ENCODE data around the gene PI4KB. TPM values are rescaled to one million over a fixed set of nuclear protein-coding genes. Genes with fewer than 3 reads are reported as not detected.

Gene PI4KB
- total and polyA plus RNA-seq, 2 of the 13 experiments (the other 11 are each of a cell fraction or from before 2014, with no cell fraction given) = 19.5 to 29.3 TPM

DNA sequence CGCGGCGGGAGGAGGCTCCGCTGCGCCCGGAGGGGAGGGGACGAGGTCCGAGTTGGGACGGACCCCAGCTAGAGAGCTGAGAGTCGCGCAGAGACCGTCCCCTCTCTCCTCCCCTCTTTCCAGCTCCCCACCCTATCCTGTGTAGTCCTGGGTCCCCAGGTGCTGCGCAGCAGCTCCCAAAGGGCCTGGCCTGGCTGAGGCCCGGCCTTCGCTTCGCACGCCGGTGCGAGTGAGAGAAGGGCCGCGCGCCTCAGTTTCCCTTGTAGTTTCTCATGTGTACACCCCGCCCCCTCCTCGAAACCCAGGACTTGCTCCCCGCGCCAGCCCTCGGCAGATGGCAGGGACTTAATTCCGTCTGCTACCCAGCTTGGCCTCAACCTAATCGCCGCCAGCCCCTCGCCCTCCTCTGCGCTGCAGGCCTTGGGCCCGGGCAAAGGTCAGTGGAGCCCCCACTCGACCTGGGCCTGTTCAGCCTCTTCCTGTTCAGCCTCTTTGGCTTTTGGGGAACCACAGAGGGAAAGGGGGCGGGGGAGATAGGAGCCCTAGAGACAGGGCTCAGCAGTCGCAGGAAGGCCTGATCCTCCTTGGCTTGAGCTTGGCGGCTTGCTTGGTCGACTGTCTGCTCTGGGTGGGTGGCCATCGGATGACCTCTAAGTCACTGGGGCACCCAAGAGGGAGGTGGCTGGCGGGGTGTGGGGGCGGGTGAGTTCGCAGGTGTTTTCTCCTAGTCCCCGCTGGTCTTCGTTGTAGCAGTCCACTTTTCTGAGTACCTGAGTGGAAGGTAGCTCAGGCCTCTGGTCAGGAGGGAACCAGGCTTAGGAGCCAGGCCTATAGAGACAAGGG, 44.1 kb downstream of the PI4KB start (continued):
- TF ChIP-seq, protein P1, sequence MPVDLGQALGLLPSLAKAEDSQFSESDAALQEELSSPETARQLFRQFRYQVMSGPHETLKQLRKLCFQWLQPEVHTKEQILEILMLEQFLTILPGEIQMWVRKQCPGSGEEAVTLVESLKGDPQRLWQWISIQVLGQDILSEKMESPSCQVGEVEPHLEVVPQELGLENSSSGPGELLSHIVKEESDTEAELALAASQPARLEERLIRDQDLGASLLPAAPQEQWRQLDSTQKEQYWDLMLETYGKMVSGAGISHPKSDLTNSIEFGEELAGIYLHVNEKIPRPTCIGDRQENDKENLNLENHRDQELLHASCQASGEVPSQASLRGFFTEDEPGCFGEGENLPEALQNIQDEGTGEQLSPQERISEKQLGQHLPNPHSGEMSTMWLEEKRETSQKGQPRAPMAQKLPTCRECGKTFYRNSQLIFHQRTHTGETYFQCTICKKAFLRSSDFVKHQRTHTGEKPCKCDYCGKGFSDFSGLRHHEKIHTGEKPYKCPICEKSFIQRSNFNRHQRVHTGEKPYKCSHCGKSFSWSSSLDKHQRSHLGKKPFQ (CRISPR knock-in tag; IDR thresholded peaks at IDR 0.05; ENCODE audit: insufficient replicate concordance) = peak; percentile 37
- TF ChIP-seq HHEX (CRISPR knock-in tag; IDR thresholded peaks at IDR 0.05) = no peak
- 0 out of 2 replicates have a peak, but pooled peaks have one; percentile 76 for TF ChIP-seq ZNF326 (CRISPR knock-in tag; IDR thresholded peaks at IDR 0.05; ENCODE audit: borderline replicate concordance)
- no peak for TF ChIP-seq PAF1 (CRISPR knock-in tag; IDR thresholded peaks at IDR 0.05)
- TF ChIP-seq, protein P2, sequence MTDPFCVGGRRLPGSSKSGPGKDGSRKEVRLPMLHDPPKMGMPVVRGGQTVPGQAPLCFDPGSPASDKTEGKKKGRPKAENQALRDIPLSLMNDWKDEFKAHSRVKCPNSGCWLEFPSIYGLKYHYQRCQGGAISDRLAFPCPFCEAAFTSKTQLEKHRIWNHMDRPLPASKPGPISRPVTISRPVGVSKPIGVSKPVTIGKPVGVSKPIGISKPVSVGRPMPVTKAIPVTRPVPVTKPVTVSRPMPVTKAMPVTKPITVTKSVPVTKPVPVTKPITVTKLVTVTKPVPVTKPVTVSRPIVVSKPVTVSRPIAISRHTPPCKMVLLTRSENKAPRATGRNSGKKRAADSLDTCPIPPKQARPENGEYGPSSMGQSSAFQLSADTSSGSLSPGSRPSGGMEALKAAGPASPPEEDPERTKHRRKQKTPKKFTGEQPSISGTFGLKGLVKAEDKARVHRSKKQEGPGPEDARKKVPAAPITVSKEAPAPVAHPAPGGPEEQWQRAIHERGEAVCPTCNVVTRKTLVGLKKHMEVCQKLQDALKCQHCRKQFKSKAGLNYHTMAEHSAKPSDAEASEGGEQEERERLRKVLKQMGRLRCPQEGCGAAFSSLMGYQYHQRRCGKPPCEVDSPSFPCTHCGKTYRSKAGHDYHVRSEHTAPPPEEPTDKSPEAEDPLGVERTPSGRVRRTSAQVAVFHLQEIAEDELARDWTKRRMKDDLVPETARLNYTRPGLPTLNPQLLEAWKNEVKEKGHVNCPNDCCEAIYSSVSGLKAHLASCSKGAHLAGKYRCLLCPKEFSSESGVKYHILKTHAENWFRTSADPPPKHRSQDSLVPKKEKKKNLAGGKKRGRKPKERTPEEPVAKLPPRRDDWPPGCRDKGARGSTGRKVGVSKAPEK (CRISPR knock-in tag; IDR thresholded peaks at IDR 0.05; ENCODE audit: borderline replicate concordance) = 0 out of 2 replicates have a peak, but pooled peaks have one; percentile 79
- TF ChIP-seq ZBTB8A (CRISPR knock-in tag; IDR thresholded peaks at IDR 0.05; ENCODE audit: borderline replicate concordance, low read depth) = peak; percentile 43; the same call in 1 of the 2 replicates
- TF ChIP-seq, protein P3, sequence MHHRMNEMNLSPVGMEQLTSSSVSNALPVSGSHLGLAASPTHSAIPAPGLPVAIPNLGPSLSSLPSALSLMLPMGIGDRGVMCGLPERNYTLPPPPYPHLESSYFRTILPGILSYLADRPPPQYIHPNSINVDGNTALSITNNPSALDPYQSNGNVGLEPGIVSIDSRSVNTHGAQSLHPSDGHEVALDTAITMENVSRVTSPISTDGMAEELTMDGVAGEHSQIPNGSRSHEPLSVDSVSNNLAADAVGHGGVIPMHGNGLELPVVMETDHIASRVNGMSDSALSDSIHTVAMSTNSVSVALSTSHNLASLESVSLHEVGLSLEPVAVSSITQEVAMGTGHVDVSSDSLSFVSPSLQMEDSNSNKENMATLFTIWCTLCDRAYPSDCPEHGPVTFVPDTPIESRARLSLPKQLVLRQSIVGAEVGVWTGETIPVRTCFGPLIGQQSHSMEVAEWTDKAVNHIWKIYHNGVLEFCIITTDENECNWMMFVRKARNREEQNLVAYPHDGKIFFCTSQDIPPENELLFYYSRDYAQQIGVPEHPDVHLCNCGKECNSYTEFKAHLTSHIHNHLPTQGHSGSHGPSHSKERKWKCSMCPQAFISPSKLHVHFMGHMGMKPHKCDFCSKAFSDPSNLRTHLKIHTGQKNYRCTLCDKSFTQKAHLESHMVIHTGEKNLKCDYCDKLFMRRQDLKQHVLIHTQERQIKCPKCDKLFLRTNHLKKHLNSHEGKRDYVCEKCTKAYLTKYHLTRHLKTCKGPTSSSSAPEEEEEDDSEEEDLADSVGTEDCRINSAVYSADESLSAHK (CRISPR knock-in tag; IDR thresholded peaks at IDR 0.05; ENCODE audit: borderline replicate concordance) = no peak
- no peak for TF ChIP-seq RNF2 (conservative IDR thresholded peaks at IDR 0.05; ENCODE audit: low read depth)
- 0 out of 2 replicates have a peak, but pooled peaks have one; percentile 46 for TF ChIP-seq FLYWCH1 (CRISPR knock-in tag; IDR thresholded peaks at IDR 0.05)
- no peak for TF ChIP-seq ZNF235 (CRISPR knock-in tag; IDR thresholded peaks at IDR 0.05; ENCODE audit: borderline replicate concordance)
- TF ChIP-seq EHMT2 (IDR thresholded peaks at IDR 0.05; ENCODE audit: borderline replicate concordance, low read depth, low read length) = no peak
- TF ChIP-seq KDM5B (CRISPR knock-in tag; IDR thresholded peaks at IDR 0.05; ENCODE audit: borderline replicate concordance) = 0 out of 2 replicates have a peak, but pooled peaks have one; percentile 9
- TF ChIP-seq ZBTB3 (CRISPR knock-in tag; IDR thresholded peaks at IDR 0.05; ENCODE audit: borderline replicate concordance, low read depth) = no peak
- peak; percentile 53; the same call in 1 of the 2 replicates for TF ChIP-seq ZNF563 (CRISPR knock-in tag; IDR thresholded peaks at IDR 0.05)
- TF ChIP-seq ZNF678 (CRISPR knock-in tag; IDR thresholded peaks at IDR 0.05) = 0 out of 2 replicates have a peak, but pooled peaks have one; percentile 34
- no peak for TF ChIP-seq ZEB1 (IDR thresholded peaks at IDR 0.05; ENCODE audit: insufficient replicate concordance, low read depth)
- no peak for TF ChIP-seq TOPORS (CRISPR knock-in tag; IDR thresholded peaks at IDR 0.05)
- no peak for TF ChIP-seq HOXD1 (CRISPR knock-in tag; IDR thresholded peaks at IDR 0.05)
- TF ChIP-seq ZNF598 (CRISPR knock-in tag; IDR thresholded peaks at IDR 0.05; ENCODE audit: borderline replicate concordance) = no peak
- TF ChIP-seq ZSCAN9 (CRISPR knock-in tag; IDR thresholded peaks at IDR 0.05; ENCODE audit: borderline replicate concordance) = no peak
- TF ChIP-seq, protein P4, sequence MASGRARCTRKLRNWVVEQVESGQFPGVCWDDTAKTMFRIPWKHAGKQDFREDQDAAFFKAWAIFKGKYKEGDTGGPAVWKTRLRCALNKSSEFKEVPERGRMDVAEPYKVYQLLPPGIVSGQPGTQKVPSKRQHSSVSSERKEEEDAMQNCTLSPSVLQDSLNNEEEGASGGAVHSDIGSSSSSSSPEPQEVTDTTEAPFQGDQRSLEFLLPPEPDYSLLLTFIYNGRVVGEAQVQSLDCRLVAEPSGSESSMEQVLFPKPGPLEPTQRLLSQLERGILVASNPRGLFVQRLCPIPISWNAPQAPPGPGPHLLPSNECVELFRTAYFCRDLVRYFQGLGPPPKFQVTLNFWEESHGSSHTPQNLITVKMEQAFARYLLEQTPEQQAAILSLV (CRISPR knock-in tag; IDR thresholded peaks at IDR 0.05; ENCODE audit: borderline replicate concordance) = no peak

All from HepG2 (cell line).